ENCODE results near the gene ASPG. TPM values are rescaled to one million over a fixed set of nuclear protein-coding genes. Genes with fewer than 3 reads are reported as not detected.
A peak's percentile ranks its signal among the peaks of the same experiment; 100 is the strongest.

Gene ASPG
- polyA plus RNA-seq, 1 experiment: 0.12 TPM

DNA sequence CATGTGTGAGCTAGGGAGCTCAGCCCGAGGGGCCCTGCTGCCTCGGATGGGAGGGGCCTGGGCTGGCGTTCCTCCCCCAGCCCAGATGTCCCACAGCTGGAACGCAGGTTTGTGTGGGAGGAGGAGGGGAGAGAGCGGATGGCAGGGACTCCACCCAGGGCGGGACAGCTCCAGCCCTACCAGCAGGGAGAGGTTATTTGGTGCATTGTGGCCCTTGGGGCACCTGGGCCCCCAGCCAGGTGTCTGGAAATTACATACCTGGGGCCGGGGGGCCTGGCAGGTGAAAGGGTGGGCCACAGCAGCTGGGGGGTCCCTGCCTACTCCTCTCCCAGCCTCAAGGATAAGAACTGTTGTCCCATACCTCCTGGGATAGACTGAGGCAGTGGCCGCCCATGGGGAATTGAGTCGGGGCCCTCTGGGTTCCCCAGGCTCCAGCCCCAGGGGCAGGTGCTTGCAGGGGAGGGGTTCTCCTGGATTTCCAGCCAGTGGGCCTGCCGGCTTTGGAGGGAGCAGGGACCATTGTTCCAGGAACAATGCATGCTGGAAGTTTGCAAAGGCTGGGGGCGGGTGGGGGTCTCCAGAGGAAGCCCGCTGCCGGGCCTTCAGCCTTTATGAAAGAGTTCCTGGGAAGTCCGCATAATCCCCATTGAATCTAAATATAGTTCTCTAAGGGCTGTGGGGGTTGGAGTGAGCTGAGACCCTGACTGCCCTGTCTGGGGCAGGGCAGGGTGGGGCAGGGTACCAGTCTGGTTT is 54.1 kb downstream of the ASPG start:
- H3K36me3 ChIP-seq (ENCODE audit: control insufficient read depth, insufficient read depth, low read length): no peaks in the 10 kb centered on the region
- TF ChIP-seq, protein P1, sequence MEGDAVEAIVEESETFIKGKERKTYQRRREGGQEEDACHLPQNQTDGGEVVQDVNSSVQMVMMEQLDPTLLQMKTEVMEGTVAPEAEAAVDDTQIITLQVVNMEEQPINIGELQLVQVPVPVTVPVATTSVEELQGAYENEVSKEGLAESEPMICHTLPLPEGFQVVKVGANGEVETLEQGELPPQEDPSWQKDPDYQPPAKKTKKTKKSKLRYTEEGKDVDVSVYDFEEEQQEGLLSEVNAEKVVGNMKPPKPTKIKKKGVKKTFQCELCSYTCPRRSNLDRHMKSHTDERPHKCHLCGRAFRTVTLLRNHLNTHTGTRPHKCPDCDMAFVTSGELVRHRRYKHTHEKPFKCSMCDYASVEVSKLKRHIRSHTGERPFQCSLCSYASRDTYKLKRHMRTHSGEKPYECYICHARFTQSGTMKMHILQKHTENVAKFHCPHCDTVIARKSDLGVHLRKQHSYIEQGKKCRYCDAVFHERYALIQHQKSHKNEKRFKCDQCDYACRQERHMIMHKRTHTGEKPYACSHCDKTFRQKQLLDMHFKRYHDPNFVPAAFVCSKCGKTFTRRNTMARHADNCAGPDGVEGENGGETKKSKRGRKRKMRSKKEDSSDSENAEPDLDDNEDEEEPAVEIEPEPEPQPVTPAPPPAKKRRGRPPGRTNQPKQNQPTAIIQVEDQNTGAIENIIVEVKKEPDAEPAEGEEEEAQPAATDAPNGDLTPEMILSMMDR (IDR thresholded peaks at IDR 0.05; ENCODE audit: insufficient read depth, low read depth, low read length): no peak
- H3K4me3 ChIP-seq (ENCODE audit: low read depth, low read length): peak overlapping the region; percentile 21
- POLR2A ChIA-PET: no interaction called here
- H3K27me3 ChIP-seq (ENCODE audit: control insufficient read depth, insufficient read depth, low read length): peaks cover 25% of the 10 kb centered on the region
- DNase-seq (ENCODE audit: low read depth): no peak
- CTCF ChIA-PET: interaction anchor here (0.9 to 1.0 kb wide), 2 partner anchors 424 to 425 kb away, joined by 3 to 5 read pairs; no protein-coding TSS in a partner anchor

GRCh38 chr14:104140213-104140462 is 54.6 kb downstream of the ASPG start:
- no peak overlapping the region for H3K4me3 ChIP-seq (ENCODE audit: low read depth, low read length)
- DNase-seq (ENCODE audit: low read depth): no peak
- peaks cover 24% of the 10 kb centered on the region for H3K27me3 ChIP-seq (ENCODE audit: control insufficient read depth, insufficient read depth, low read length)
- TF ChIP-seq, protein P1 (IDR thresholded peaks at IDR 0.05; ENCODE audit: insufficient read depth, low read depth, low read length): no peak
- H3K36me3 ChIP-seq (ENCODE audit: control insufficient read depth, insufficient read depth, low read length): no peaks in the 10 kb centered on the region
- CTCF ChIA-PET: interaction anchor here (0.9 kb wide), 1 partner anchor 424 kb away, joined by 3 read pairs; no protein-coding TSS in a partner anchor
- POLR2A ChIA-PET: no interaction called here

GRCh38 chr14:104140463-104141331 is 55.2 kb downstream of the ASPG start:
- ChIA-PET CTCF (interaction anchor here (0.9 kb wide), 1 partner anchor 424 kb away, joined by 3 read pairs; no protein-coding TSS in a partner anchor), POLR2A (no interaction called here)
- no peaks in the 10 kb centered on the region for H3K36me3 ChIP-seq (ENCODE audit: control insufficient read depth, insufficient read depth, low read length)
- peaks cover 22% of the 10 kb centered on the region for H3K27me3 ChIP-seq (ENCODE audit: control insufficient read depth, insufficient read depth, low read length)
- no peak overlapping the region for H3K4me3 ChIP-seq (ENCODE audit: low read depth, low read length)
- no peak for DNase-seq (ENCODE audit: low read depth)
- TF ChIP-seq, protein P1 (IDR thresholded peaks at IDR 0.05; ENCODE audit: insufficient read depth, low read depth, low read length): no peak

DNA sequence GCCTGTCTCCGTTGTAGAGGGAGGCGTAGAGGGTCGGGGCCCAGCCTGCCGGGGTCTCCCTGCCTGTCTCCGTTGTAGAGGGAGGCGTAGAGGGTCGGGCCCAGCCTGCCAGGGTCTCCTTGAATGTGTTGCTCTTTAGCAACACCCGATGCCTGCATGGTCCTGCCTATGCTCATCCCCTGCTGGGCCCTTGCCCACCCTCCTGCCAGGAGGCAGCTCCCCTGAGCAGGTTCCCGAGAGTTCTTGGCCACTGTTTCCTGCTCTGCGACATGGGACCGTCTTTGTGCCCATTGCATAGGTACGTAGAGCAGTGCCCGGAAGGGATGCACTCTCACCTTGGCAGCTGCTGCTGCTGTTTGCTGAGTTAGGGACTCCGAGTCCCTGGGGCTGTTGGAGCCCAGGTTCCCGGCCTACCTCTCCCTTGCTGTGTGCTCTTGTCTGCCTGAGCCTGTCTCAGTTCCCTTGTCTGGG is 56.2 kb downstream of the ASPG start:
- CTCF ChIA-PET: interaction anchor here (1.4 kb wide), 1 partner anchor 422 kb away, joined by 6 read pairs; no protein-coding TSS in a partner anchor
- H3K27me3 ChIP-seq (ENCODE audit: control insufficient read depth, insufficient read depth, low read length): peaks cover 16% of the 10 kb centered on the region

More for the DNA sequence above, 56.2 kb downstream of the ASPG start:
- POLR2A ChIA-PET: no interaction called here
- no peak for DNase-seq (ENCODE audit: low read depth)
- TF ChIP-seq, protein P1 (IDR thresholded peaks at IDR 0.05; ENCODE audit: insufficient read depth, low read depth, low read length): no peak
- no peak overlapping the region for H3K4me3 ChIP-seq (ENCODE audit: low read depth, low read length)
- H3K36me3 ChIP-seq (ENCODE audit: control insufficient read depth, insufficient read depth, low read length): no peaks in the 10 kb centered on the region
